Tibial artery (tissue), 4 donors: ENCODE data around the gene SLC25A38.
"Not testable (repeated sequence)": the region's sequence is repeated elsewhere in the genome, so short reads cannot be mapped to it uniquely, and the experiment has no call there.

Source experiments
- DNase-seq, 2 donors: peaks; one replicate each; pipeline ENCODE4 v3.0.0-alpha.2; 2019
- H3K27ac ChIP-seq, 2 donors: fragments of 200-600 bp; sonication (generic) in 1 of 2; 1 replicate in 1 of 2; 2 replicates in 1 of 2; pipeline ENCODE4 v1.5.1; 2018 to 2019; ENCODE audit warnings: mild to moderate bottlenecking in 1 of 2
- H3K27me3 ChIP-seq, 2 donors: fragments of 200-600 bp; sonication (generic) in 1 of 2; one replicate each; pipeline versions ENCODE4 v1.5.1 to v1.6.0; 2016 to 2019
- H3K36me3 ChIP-seq, 3 donors: fragments of 200-600 bp; sonication (generic) in 2 of 3; one replicate each; pipeline ENCODE4 v1.5.1; 2016 to 2019; ENCODE audit warnings: mild to moderate bottlenecking in 2 of 3
- H3K4me1 ChIP-seq, 4 donors: fragments of 200-600 bp; sonication (generic) in 2 of 4; 1 replicate in 3 of 4; 2 replicates in 1 of 4; pipeline ENCODE4 v1.5.1; 2016 to 2019
- H3K4me3 ChIP-seq, 2 donors: fragments of 200-600 bp; sonication (generic) in 1 of 2; 1 replicate in 1 of 2; 2 replicates in 1 of 2; pipeline ENCODE4 v1.5.1; 2018 to 2019; ENCODE audit warnings: mild to moderate bottlenecking in 2 of 2
- H3K9me3 ChIP-seq, 3 donors: fragments of 200-600 bp; sonication (generic) in 1 of 3; one replicate each; pipeline ENCODE4 v1.5.1; 2016 to 2019
- intact Hi-C: fragments of 100-400 bp; cut with DNase I; formaldehyde crosslinking; loops from one replicate; pipeline ENCODE4 v1.15.0; 2023; ENCODE audit warnings: low total_unique reads
- TF ChIP-seq, protein P1 (sequence below), 2 experiments: fragments of 200-600 bp in 1 of 2; fragments of 450-650 bp in 1 of 2; IDR thresholded peaks; one replicate each; pipeline ENCODE4 v1.5.1; 2017 to 2019; ENCODE audit warnings: antibody characterized with exemption in 2 of 2, mild to moderate bottlenecking in 1 of 2, moderate library complexity in 1 of 2

SLC25A38 gene

DNA sequence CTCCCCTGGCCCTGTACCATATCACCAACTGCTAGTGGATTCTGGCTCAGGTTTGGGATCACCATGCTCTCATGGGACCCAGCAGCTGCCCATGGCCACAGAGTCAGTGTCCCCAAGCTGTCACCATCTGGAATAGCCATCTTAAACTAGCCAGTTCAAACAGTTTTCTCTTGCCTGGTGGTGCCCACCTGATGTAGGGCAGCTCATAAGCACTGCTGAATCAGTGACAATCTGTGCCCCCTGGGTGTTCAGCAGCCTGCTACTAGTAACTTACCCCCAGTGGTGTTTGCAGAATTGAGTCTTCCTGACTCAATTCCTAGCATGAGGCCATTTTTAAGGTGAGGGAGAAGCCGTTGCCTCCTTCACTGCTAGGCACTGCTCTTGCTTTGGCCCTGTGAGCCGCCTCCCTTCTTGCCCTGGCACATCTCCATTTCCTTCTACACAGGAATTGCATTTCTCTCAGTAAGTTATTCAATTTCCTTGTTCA is 31.3 kb downstream of the SLC25A38 start:
- H3K36me3 ChIP-seq: peaks cover 38 to 50% (median 46%) of the 10 kb centered on the region in 3 donors
- H3K9me3 ChIP-seq: no peaks in the 10 kb centered on the region
- intact Hi-C loops: no loop called here
- no peak overlapping the region for H3K4me3 ChIP-seq
- no peak for DNase-seq
- TF ChIP-seq, protein P1, sequence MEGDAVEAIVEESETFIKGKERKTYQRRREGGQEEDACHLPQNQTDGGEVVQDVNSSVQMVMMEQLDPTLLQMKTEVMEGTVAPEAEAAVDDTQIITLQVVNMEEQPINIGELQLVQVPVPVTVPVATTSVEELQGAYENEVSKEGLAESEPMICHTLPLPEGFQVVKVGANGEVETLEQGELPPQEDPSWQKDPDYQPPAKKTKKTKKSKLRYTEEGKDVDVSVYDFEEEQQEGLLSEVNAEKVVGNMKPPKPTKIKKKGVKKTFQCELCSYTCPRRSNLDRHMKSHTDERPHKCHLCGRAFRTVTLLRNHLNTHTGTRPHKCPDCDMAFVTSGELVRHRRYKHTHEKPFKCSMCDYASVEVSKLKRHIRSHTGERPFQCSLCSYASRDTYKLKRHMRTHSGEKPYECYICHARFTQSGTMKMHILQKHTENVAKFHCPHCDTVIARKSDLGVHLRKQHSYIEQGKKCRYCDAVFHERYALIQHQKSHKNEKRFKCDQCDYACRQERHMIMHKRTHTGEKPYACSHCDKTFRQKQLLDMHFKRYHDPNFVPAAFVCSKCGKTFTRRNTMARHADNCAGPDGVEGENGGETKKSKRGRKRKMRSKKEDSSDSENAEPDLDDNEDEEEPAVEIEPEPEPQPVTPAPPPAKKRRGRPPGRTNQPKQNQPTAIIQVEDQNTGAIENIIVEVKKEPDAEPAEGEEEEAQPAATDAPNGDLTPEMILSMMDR (IDR thresholded peaks at IDR 0.05): no peak
- no peaks in the 10 kb centered on the region for H3K27me3 ChIP-seq
- H3K4me1 ChIP-seq: peaks cover 0 to 11% (median 4%) of the 10 kb centered on the region in 4 donors
- H3K27ac ChIP-seq: no peak overlapping the region

DNA sequence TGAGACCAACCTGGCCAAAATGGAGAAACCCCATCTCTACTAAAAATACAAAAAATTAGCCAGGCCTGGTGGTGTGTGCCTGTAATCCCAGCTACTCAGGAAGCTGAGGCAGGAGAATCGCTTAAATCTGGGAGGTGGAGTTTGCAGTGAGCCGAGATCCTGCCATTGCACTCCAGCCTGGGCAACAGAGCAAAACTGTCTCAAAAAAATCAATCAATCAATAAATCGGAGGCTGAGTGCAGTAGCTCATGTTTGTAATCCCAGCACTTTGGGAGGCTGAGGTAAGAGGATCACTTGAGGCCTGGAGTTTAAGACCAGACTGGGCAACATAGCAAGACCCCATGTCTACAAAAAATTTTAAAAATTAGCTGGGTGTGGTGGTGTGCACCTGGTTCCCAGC is 32.1 kb downstream of the SLC25A38 start:
- intact Hi-C loops, H3K27ac ChIP-seq, H3K4me1 ChIP-seq, H3K4me3 ChIP-seq, H3K27me3 ChIP-seq, H3K9me3 ChIP-seq, DNase-seq: not testable (repeated sequence)
- H3K36me3 ChIP-seq: peaks cover 31 to 42% (median 40%) of the 10 kb centered on the region in 3 donors

DNA sequence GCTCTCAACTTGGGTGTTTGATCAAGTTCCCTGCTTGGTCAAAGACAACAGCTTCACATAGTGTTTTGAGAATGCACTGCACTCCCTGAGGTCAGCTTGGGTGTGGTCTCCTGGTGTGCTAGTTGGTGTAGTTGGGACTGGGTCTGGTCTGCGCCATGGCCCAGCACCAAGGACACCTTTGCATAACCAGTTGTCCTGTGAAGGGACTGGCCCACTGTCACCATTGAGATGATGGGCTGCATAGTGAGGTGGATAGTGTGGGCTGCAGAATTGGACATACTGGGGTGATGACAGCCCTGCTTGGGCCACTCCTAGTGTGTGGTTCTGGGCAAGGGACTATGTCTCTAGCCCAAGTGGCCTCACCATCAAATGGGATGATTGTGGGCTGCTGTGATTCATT is 32.8 kb downstream of the SLC25A38 start:
- Histone ChIP-seq H3K4me1 (no peaks in the 10 kb centered on the region), H3K36me3 (peaks cover 24 to 35% (median 33%) of the 10 kb centered on the region in 3 donors), H3K4me3 (no peak overlapping the region), H3K27ac (no peak overlapping the region), H3K27me3 (no peaks in the 10 kb centered on the region), H3K9me3 (no peaks in the 10 kb centered on the region)
- no peak for DNase-seq
- TF ChIP-seq, protein P1 (IDR thresholded peaks at IDR 0.05): no peak
- intact Hi-C loops: no loop called here

DNA sequence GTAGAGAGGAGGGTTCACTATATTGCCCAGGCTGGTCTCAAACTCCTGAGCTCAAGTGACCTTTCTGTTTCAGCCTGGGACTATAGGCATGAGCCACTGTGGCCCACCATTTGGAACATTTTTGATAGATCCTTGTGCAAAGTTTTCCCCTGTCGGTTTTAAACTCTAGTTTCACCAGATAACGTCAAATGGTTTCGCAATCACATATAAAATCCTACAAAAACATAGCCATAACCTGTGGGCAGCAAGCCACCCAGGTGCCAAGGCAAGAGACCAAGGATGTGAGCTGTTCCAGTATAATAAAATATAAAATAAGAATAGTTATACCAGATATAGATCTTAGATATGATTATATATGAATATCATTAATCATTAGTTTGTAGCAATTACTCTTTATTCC is 33.8 kb downstream of the SLC25A38 start:
- H3K27ac ChIP-seq, H3K4me3 ChIP-seq, intact Hi-C loops, H3K4me1 ChIP-seq, DNase-seq, H3K9me3 ChIP-seq, H3K27me3 ChIP-seq: not testable (repeated sequence)
- H3K36me3 ChIP-seq: peaks cover 15 to 25% (median 23%) of the 10 kb centered on the region in 3 donors

DNA sequence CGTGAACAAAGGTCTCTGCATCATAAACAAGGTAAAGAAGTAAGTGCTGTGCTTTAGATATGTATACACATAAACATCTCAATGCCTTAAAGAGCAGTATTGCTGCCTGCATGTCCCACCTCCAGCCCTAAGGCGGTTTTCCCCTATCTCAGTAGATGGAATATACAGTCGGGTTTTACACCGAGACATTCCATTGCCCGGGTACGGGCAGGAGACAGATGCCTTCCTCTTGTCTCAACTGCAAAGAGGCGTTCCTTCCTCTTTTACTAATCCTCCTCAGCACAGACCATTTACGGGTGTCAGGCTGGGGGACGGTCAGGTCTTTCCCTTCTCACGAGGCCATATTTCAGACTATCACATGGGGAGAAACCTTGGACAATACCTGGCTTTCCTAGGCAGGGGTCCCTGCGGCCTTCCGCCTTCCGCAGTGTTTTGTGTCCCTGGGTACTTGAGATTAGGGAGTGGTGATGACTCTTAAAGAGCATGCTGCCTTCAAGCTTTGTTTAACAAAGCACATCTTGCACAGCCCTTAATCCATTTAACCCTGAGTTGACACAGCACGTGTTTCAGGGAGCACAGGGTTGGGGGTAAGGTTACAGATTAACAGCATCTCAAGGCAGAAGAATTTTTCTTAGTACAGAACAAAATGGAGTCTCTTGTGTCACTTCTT is 35.5 kb downstream of the SLC25A38 start:
- H3K36me3 ChIP-seq, DNase-seq, intact Hi-C loops, H3K9me3 ChIP-seq, H3K27me3 ChIP-seq, H3K4me3 ChIP-seq, H3K4me1 ChIP-seq, H3K27ac ChIP-seq: not testable (repeated sequence)

DNA sequence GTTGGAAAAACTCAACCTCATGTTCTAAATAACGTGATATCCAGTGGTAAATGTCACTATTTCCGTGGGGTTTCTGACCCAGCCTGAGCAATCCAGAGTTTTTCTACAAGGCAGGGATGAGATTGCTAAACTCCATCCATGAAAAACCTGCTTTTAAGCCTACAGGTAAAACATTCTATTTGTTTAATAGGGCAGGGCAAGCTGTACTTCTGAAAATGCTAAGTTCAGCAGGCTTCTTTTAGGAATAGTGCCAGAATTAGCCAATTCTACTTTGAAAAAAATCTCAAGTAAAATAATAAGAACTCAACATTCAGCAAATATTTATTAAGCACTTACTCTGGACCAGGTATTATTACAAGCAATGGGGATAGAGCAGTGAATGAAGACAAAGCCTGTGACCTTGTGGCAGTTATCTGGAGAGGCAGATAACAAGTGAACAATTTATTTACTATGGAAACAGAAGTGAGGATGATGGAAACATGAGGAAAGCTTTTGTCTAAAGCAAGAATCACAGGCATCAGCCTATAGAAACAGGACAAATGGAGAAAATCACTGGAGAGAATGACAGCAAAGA is 36.7 kb downstream of the SLC25A38 start:
- DNase-seq: no peak
- intact Hi-C loops: no loop called here
- H3K4me3 ChIP-seq: no peak overlapping the region
- no peaks in the 10 kb centered on the region for H3K27me3 ChIP-seq
- H3K4me1 ChIP-seq: no peaks in the 10 kb centered on the region
- no peaks in the 10 kb centered on the region for H3K9me3 ChIP-seq
- no peaks in the 10 kb centered on the region for H3K36me3 ChIP-seq
- no peak overlapping the region for H3K27ac ChIP-seq
- TF ChIP-seq, protein P1 (IDR thresholded peaks at IDR 0.05): no peak

DNA sequence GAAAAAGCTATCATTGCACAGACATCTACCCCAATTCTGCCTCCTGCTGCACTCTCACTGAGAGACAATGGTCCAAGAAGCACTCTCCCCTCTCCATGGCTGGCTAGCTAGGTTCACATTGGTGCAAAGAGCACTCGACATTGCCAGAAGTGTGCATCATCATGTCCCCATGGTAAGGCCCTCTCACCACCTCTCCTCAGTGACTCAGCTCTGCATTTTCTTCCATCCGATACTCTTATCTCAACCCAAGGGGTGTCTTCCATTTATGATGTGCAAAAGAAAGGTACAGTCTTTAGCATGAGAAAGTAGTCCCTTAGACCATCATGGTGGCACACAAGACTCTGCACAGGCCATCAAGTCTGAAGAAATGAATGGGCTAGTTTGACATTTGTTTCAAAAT is 37.4 kb downstream of the SLC25A38 start:
- no peaks in the 10 kb centered on the region for H3K36me3 ChIP-seq
- no peak overlapping the region for H3K4me3 ChIP-seq
- TF ChIP-seq, protein P1 (IDR thresholded peaks at IDR 0.05): no peak
- intact Hi-C loops: no loop called here
- no peak for DNase-seq
- no peak overlapping the region for H3K27ac ChIP-seq
- H3K27me3 ChIP-seq: no peaks in the 10 kb centered on the region
- H3K4me1 ChIP-seq: no peaks in the 10 kb centered on the region
- H3K9me3 ChIP-seq: no peaks in the 10 kb centered on the region
